ENCODE measurements around the gene MFAP4.

Gene MFAP4

DNA sequence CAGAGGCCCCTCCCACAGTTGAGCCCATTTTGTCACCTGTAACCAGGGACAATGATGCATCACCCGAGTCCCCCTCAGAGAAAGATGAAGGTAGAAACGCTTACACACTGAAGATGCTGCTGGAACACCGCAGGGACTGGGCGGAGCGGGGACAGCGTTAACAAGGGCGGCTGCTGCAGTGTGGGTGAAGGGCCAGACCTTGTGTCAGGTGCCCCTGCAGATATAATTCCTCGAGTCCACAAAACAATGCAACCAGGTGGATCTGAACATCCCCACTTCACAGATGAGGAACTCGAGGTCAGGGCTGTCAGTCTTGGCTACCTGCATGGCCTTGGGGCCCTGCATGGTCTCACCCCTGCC is 15.0 kb downstream of the MFAP4 start:
- no peak overlapping the region for H3K27ac ChIP-seq (ENCODE audit: low read length)
- no peak overlapping the region for H2AFZ ChIP-seq (ENCODE audit: low read length)
- no peaks in the 10 kb centered on the region for H3K36me3 ChIP-seq (replicated peaks; ENCODE audit: insufficient read depth, low read length)
- no peaks in the 10 kb centered on the region for H3K9me2 ChIP-seq (replicated peaks; ENCODE audit: insufficient read depth, low read length)
- TF ChIP-seq EZH2 (optimal IDR thresholded peaks at IDR 0.05; ENCODE audit: low read depth, low read length) (no peak), EZH2phosphoT487 (IDR thresholded peaks at IDR 0.05; ENCODE audit: low read length) (no peak)
- TF ChIP-seq, protein P1, sequence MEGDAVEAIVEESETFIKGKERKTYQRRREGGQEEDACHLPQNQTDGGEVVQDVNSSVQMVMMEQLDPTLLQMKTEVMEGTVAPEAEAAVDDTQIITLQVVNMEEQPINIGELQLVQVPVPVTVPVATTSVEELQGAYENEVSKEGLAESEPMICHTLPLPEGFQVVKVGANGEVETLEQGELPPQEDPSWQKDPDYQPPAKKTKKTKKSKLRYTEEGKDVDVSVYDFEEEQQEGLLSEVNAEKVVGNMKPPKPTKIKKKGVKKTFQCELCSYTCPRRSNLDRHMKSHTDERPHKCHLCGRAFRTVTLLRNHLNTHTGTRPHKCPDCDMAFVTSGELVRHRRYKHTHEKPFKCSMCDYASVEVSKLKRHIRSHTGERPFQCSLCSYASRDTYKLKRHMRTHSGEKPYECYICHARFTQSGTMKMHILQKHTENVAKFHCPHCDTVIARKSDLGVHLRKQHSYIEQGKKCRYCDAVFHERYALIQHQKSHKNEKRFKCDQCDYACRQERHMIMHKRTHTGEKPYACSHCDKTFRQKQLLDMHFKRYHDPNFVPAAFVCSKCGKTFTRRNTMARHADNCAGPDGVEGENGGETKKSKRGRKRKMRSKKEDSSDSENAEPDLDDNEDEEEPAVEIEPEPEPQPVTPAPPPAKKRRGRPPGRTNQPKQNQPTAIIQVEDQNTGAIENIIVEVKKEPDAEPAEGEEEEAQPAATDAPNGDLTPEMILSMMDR (IDR thresholded peaks at IDR 0.05; ENCODE audit: low read length), result no peak
- H3K9me3 ChIP-seq (replicated peaks; ENCODE audit: insufficient read depth, low read length), result no peaks in the 10 kb centered on the region
- H4K20me1 ChIP-seq (ENCODE audit: insufficient read depth, low read length), result no peaks in the 10 kb centered on the region
- H3K4me2 ChIP-seq (ENCODE audit: low read depth, low read length), result no peak overlapping the region
- no peak overlapping the region for H3K4me3 ChIP-seq (ENCODE audit: low read length)
- H3K9ac ChIP-seq (ENCODE audit: low read length), result no peak overlapping the region
- H3F3A ChIP-seq (ENCODE audit: insufficient read depth, low read length), result peaks cover 3% of the 10 kb centered on the region
- H3K4me1 ChIP-seq (ENCODE audit: low read length), result peaks cover 8% of the 10 kb centered on the region; the same call in 1 of the 2 replicates
- H3K27me3 ChIP-seq (replicated peaks; ENCODE audit: insufficient read depth, low read length), result no peaks in the 10 kb centered on the region
- no peak for DNase-seq
- H3K79me2 ChIP-seq (ENCODE audit: low read length), result no peaks in the 10 kb centered on the region

DNA sequence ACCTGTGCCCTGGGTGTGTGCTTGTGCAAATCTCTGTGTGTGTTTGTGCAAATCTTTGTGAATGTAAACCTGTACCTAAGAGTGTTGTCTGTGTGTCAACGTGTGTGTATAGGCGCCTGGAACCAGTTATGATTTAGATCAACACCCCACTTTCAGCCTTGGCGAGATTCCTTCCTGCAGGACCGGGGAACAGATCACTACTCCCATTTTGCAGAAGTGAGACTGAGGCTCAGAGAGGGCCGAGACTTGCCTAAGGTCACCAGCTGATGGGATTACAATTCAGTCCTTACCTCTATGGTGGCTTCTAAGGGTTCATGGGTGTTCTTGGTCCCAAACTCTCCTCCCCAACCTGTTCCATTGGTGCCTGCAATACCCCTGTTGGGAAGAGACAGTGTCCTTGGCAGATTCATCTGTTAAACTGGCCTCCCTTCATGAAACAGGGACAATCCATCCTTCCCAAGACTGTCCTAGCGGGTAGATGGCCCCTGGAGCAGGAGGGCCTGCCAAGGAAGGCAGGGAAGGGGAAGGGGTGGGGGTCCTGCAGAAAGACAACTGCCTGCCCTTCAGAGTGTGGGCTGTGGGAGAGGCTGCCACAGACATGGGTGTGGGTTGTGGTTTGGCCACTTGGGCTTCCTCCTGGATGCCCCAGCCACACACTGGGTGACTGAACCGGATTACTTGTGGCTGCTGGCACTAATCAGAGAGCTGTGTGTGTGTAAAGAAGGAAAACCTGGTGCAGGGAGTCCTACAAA is 15.6 kb downstream of the MFAP4 start:
- TF ChIP-seq, protein P1 (IDR thresholded peaks at IDR 0.05; ENCODE audit: low read length), result no peak
- no peak for TF ChIP-seq EZH2 (optimal IDR thresholded peaks at IDR 0.05; ENCODE audit: low read depth, low read length)
- no peak for TF ChIP-seq EZH2phosphoT487 (IDR thresholded peaks at IDR 0.05; ENCODE audit: low read length)
- Histone ChIP-seq H3K9ac (ENCODE audit: low read length) (no peak overlapping the region), H2AFZ (ENCODE audit: low read length) (no peak overlapping the region), H3K79me2 (ENCODE audit: low read length) (no peaks in the 10 kb centered on the region), H3K36me3 (replicated peaks; ENCODE audit: insufficient read depth, low read length) (no peaks in the 10 kb centered on the region), H3K9me3 (replicated peaks; ENCODE audit: insufficient read depth, low read length) (no peaks in the 10 kb centered on the region), H4K20me1 (ENCODE audit: insufficient read depth, low read length) (no peaks in the 10 kb centered on the region), H3K27me3 (replicated peaks; ENCODE audit: insufficient read depth, low read length) (no peaks in the 10 kb centered on the region), H3K4me3 (ENCODE audit: low read length) (no peak overlapping the region), H3F3A (ENCODE audit: insufficient read depth, low read length) (no peaks in the 10 kb centered on the region; the same call in 1 of the 2 replicates), H3K4me1 (ENCODE audit: low read length) (peaks cover 8% of the 10 kb centered on the region; the same call in 1 of the 2 replicates), H3K4me2 (ENCODE audit: low read depth, low read length) (no peak overlapping the region), H3K9me2 (replicated peaks; ENCODE audit: insufficient read depth, low read length) (no peaks in the 10 kb centered on the region), H3K27ac (ENCODE audit: low read length) (no peak overlapping the region)
- no peak for DNase-seq

DNA sequence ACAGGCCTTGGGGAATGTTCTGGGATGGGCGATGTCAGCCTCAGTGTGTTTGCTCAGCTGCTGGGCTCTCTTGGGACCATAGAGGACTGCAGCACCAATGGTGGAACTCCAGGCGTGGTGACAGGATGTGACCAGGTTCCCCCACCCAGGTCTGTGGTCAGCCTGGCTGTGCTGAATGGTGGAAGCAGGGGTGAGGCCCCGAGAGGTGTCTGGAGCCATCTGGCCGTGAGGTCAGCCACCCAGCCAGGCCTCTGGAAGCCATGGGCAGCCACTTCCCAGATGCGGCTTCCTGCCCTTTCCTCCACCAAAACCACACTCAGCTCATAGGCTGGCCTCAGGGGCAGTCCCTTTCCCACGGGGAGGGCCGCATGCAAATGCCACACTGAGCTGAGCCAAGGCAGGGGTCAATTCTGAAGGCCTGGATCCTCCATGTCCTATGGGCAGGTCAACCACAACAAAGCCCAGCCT is 16.5 kb downstream of the MFAP4 start:
- Histone ChIP-seq H3K4me3 (ENCODE audit: low read length) (no peak overlapping the region), H3K4me2 (ENCODE audit: low read depth, low read length) (no peak overlapping the region), H3K4me1 (ENCODE audit: low read length) (peaks cover 8% of the 10 kb centered on the region; the same call in 1 of the 2 replicates), H3F3A (ENCODE audit: insufficient read depth, low read length) (no peaks in the 10 kb centered on the region), H3K9me3 (replicated peaks; ENCODE audit: insufficient read depth, low read length) (no peaks in the 10 kb centered on the region), H3K79me2 (ENCODE audit: low read length) (no peaks in the 10 kb centered on the region), H3K27me3 (replicated peaks; ENCODE audit: insufficient read depth, low read length) (no peaks in the 10 kb centered on the region), H2AFZ (ENCODE audit: low read length) (no peak overlapping the region), H3K27ac (ENCODE audit: low read length) (no peak overlapping the region), H4K20me1 (ENCODE audit: insufficient read depth, low read length) (no peaks in the 10 kb centered on the region), H3K36me3 (replicated peaks; ENCODE audit: insufficient read depth, low read length) (no peaks in the 10 kb centered on the region), H3K9ac (ENCODE audit: low read length) (no peak overlapping the region), H3K9me2 (replicated peaks; ENCODE audit: insufficient read depth, low read length) (no peaks in the 10 kb centered on the region)
- DNase-seq, result no peak
- TF ChIP-seq EZH2phosphoT487 (IDR thresholded peaks at IDR 0.05; ENCODE audit: low read length), result no peak
- TF ChIP-seq EZH2 (optimal IDR thresholded peaks at IDR 0.05; ENCODE audit: low read depth, low read length), result no peak
- TF ChIP-seq, protein P1 (IDR thresholded peaks at IDR 0.05; ENCODE audit: low read length), result no peak
